Measurements from ENCODE around the gene ANAPC16.
A peak's percentile ranks its signal among the peaks of the same experiment; 100 is the strongest.
"Not testable (repeated sequence)": the region's sequence is repeated elsewhere in the genome, so short reads cannot be mapped to it uniquely, and the experiment has no call there.

Gene ANAPC16

GRCh38 chr10:72258617-72259016, 42.8 kb downstream of the ANAPC16 start:
- no peaks in the 10 kb centered on the region for H3K9me3 Mint-ChIP-seq
- no peak for DNase-seq (ENCODE audit: low spot score)
- H3K4me1 Mint-ChIP-seq (ENCODE audit: low read depth): peaks cover 60% of the 10 kb centered on the region
- peak overlapping the region; percentile 61 for H3K27ac Mint-ChIP-seq
- H3K4me3 Mint-ChIP-seq: no peak overlapping the region
- H3K27me3 Mint-ChIP-seq (ENCODE audit: low read depth): no peaks in the 10 kb centered on the region
- H3K36me3 Mint-ChIP-seq (ENCODE audit: low read depth): no peaks in the 10 kb centered on the region

GRCh38 chr10:72259491-72260238, 43.9 kb downstream of the ANAPC16 start:
- Mint-ChIP-seq H3K36me3 (ENCODE audit: low read depth) (no peaks in the 10 kb centered on the region), H3K4me3 (peak overlapping the region; percentile 90), H3K27me3 (ENCODE audit: low read depth) (no peaks in the 10 kb centered on the region), H3K27ac (peak overlapping the region; percentile 97), H3K9me3 (no peaks in the 10 kb centered on the region), H3K4me1 (ENCODE audit: low read depth) (peaks cover 60% of the 10 kb centered on the region)
- DNase-seq (ENCODE audit: low spot score): no peak

GRCh38 chr10:72260239-72260975, 44.6 kb downstream of the ANAPC16 start:
- Mint-ChIP-seq H3K4me1 (ENCODE audit: low read depth) (peaks cover 53% of the 10 kb centered on the region), H3K27ac (peak overlapping the region; percentile 97), H3K4me3 (peak overlapping the region; percentile 90), H3K36me3 (ENCODE audit: low read depth) (no peaks in the 10 kb centered on the region), H3K27me3 (ENCODE audit: low read depth) (no peaks in the 10 kb centered on the region), H3K9me3 (no peaks in the 10 kb centered on the region)
- DNase-seq (ENCODE audit: low spot score): peak; percentile 87

- Mint-ChIP-seq H3K27ac (peak overlapping the region; percentile 97), H3K27me3 (ENCODE audit: low read depth) (no peaks in the 10 kb centered on the region), H3K4me1 (ENCODE audit: low read depth) (peaks cover 48% of the 10 kb centered on the region), H3K4me3 (peak overlapping the region; percentile 90), H3K9me3 (no peaks in the 10 kb centered on the region), H3K36me3 (ENCODE audit: low read depth) (no peaks in the 10 kb centered on the region)
- DNase-seq (ENCODE audit: low spot score): peak; percentile 81
Observed at GRCh38 chr10:72260976-72261783, 45.4 kb downstream of the ANAPC16 start.

GRCh38 chr10:72261784-72262404, 46.1 kb downstream of the ANAPC16 start:
- no peaks in the 10 kb centered on the region for H3K27me3 Mint-ChIP-seq (ENCODE audit: low read depth)
- H3K4me1 Mint-ChIP-seq (ENCODE audit: low read depth): peaks cover 44% of the 10 kb centered on the region
- H3K27ac Mint-ChIP-seq: peak overlapping the region; percentile 97
- DNase-seq (ENCODE audit: low spot score): no peak
- H3K4me3 Mint-ChIP-seq: peak overlapping the region; percentile 90
- no peaks in the 10 kb centered on the region for H3K36me3 Mint-ChIP-seq (ENCODE audit: low read depth)
- no peaks in the 10 kb centered on the region for H3K9me3 Mint-ChIP-seq

GRCh38 chr10:72263613-72264241, 47.9 kb downstream of the ANAPC16 start:
- H3K27me3 Mint-ChIP-seq (ENCODE audit: low read depth): no peaks in the 10 kb centered on the region
- no peak for DNase-seq (ENCODE audit: low spot score)
- peaks cover 35% of the 10 kb centered on the region for H3K4me1 Mint-ChIP-seq (ENCODE audit: low read depth)
- peak overlapping the region; percentile 36 for H3K4me3 Mint-ChIP-seq
- peak overlapping the region; percentile 31 for H3K27ac Mint-ChIP-seq
- no peaks in the 10 kb centered on the region for H3K9me3 Mint-ChIP-seq
- H3K36me3 Mint-ChIP-seq (ENCODE audit: low read depth): no peaks in the 10 kb centered on the region

GRCh38 chr10:72264536-72264935, 48.7 kb downstream of the ANAPC16 start:
- no peak for DNase-seq (ENCODE audit: low spot score)
- H3K4me1 Mint-ChIP-seq (ENCODE audit: low read depth): peaks cover 31% of the 10 kb centered on the region
- no peaks in the 10 kb centered on the region for H3K27me3 Mint-ChIP-seq (ENCODE audit: low read depth)
- H3K4me3 Mint-ChIP-seq: no peak overlapping the region
- no peaks in the 10 kb centered on the region for H3K36me3 Mint-ChIP-seq (ENCODE audit: low read depth)
- H3K9me3 Mint-ChIP-seq: no peaks in the 10 kb centered on the region
- H3K27ac Mint-ChIP-seq: no peak overlapping the region

GRCh38 chr10:72265508-72265907, 49.7 kb downstream of the ANAPC16 start:
- Mint-ChIP-seq H3K9me3 (no peaks in the 10 kb centered on the region), H3K4me3 (no peak overlapping the region), H3K36me3 (ENCODE audit: low read depth) (no peaks in the 10 kb centered on the region)

GRCh38 chr10:72265990-72266865, 50.4 kb downstream of the ANAPC16 start:
- Mint-ChIP-seq H3K4me1 (ENCODE audit: low read depth) (peaks cover 27% of the 10 kb centered on the region), H3K9me3 (no peaks in the 10 kb centered on the region), H3K27me3 (ENCODE audit: low read depth) (no peaks in the 10 kb centered on the region), H3K4me3 (no peak overlapping the region), H3K27ac (no peak overlapping the region), H3K36me3 (ENCODE audit: low read depth) (no peaks in the 10 kb centered on the region)
- DNase-seq (ENCODE audit: low spot score): no peak

More at GRCh38 chr10:72265508-72265907, 49.7 kb downstream of the ANAPC16 start:
- Mint-ChIP-seq H3K4me1 (ENCODE audit: low read depth) (peaks cover 25% of the 10 kb centered on the region), H3K27me3 (ENCODE audit: low read depth) (no peaks in the 10 kb centered on the region), H3K27ac (no peak overlapping the region)
- DNase-seq (ENCODE audit: low spot score): no peak

GRCh38 chr10:72267381-72267780, 51.6 kb downstream of the ANAPC16 start:
- H3K4me1 Mint-ChIP-seq (ENCODE audit: low read depth): peaks cover 25% of the 10 kb centered on the region
- no peaks in the 10 kb centered on the region for H3K36me3 Mint-ChIP-seq (ENCODE audit: low read depth)
- H3K27me3 Mint-ChIP-seq (ENCODE audit: low read depth): no peaks in the 10 kb centered on the region
- no peaks in the 10 kb centered on the region for H3K9me3 Mint-ChIP-seq
- no peak overlapping the region for H3K27ac Mint-ChIP-seq
- no peak for DNase-seq (ENCODE audit: low spot score)
- H3K4me3 Mint-ChIP-seq: no peak overlapping the region

GRCh38 chr10:72267819-72268399, 52.1 kb downstream of the ANAPC16 start:
- no peaks in the 10 kb centered on the region for H3K27me3 Mint-ChIP-seq (ENCODE audit: low read depth)
- no peak overlapping the region for H3K27ac Mint-ChIP-seq
- H3K9me3 Mint-ChIP-seq: no peaks in the 10 kb centered on the region
- H3K4me3 Mint-ChIP-seq: no peak overlapping the region
- H3K4me1 Mint-ChIP-seq (ENCODE audit: low read depth): peaks cover 30% of the 10 kb centered on the region
- DNase-seq (ENCODE audit: low spot score): no peak
- H3K36me3 Mint-ChIP-seq (ENCODE audit: low read depth): no peaks in the 10 kb centered on the region

GRCh38 chr10:72268475-72269200, 52.8 kb downstream of the ANAPC16 start:
- not testable (repeated sequence) for H3K4me3 Mint-ChIP-seq; H3K36me3 Mint-ChIP-seq (ENCODE audit: low read depth); H3K27me3 Mint-ChIP-seq (ENCODE audit: low read depth); H3K9me3 Mint-ChIP-seq; DNase-seq (ENCODE audit: low spot score); H3K27ac Mint-ChIP-seq
- H3K4me1 Mint-ChIP-seq (ENCODE audit: low read depth): peaks cover 31% of the 10 kb centered on the region
